GM06990 (cell line): ENCODE measurements around the gene ROBO1.

Experiments
- DNase-seq: peaks from one replicate; pipeline ENCODE4 v3.0.0-alpha.2; 2011; ENCODE audit not compliant: insufficient read length; ENCODE audit errors: extremely low read depth
- H3K27me3 ChIP-seq: replicated peaks from 2 replicates; pipeline ENCODE4 v1.6.0; 2011; ENCODE audit warnings: low read length; ENCODE audit not compliant: control insufficient read depth, insufficient read depth
- H3K36me3 ChIP-seq: 2 replicates; pipeline ENCODE4 v1.5.1; 2011; ENCODE audit warnings: low read length; ENCODE audit not compliant: control insufficient read depth, insufficient read depth
- H3K4me3 ChIP-seq: replicated peaks from 2 replicates; pipeline ENCODE4 v1.5.1; 2011; ENCODE audit warnings: low read depth, mild to moderate bottlenecking, control low read depth, low read length
- CTCF ChIP-seq: IDR thresholded peaks from 2 replicates; pipeline ENCODE4 v1.5.1; 2011; ENCODE audit warnings: low read length, control low read depth, mild to moderate bottlenecking, inconsistent platforms; ENCODE audit not compliant: insufficient read depth, poor library complexity, severe bottlenecking

Gene ROBO1

GRCh38 chr3:78861156-78861555, 906.6 kb downstream of the ROBO1 start:
- TF ChIP-seq CTCF = no peak
- H3K4me3 ChIP-seq = no peak overlapping the region
- no peaks in the 10 kb centered on the region for H3K36me3 ChIP-seq
- no peak for DNase-seq
- no peaks in the 10 kb centered on the region for H3K27me3 ChIP-seq

GRCh38 chr3:78860567-78860966, 907.2 kb downstream of the ROBO1 start:
- Histone ChIP-seq H3K36me3 (no peaks in the 10 kb centered on the region), H3K27me3 (no peaks in the 10 kb centered on the region), H3K4me3 (no peak overlapping the region)
- TF ChIP-seq CTCF = no peak
- no peak for DNase-seq

DNA sequence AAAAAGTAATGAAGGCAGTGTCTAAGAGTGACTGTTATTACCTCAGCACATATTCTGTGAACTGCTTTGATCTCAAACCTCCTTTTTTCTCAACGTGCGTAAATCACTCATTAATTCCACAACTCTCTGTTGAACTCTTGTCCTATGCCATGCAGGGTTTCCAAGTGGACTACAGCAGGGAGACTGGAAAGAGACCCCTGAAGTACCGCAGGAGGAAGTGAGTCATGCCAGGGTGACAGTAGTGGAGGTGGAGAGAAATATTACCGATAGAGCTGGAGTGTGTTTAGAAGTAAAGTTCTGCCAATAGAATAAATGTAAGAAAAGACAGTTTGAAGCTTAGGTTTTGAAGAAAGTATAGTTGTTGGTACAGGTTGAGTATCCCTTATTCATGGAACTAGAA, 908.9 kb downstream of the ROBO1 start:
- Histone ChIP-seq H3K36me3 (no peaks in the 10 kb centered on the region), H3K4me3 (no peak overlapping the region), H3K27me3 (no peaks in the 10 kb centered on the region)
- no peak for TF ChIP-seq CTCF
- no peak for DNase-seq

DNA sequence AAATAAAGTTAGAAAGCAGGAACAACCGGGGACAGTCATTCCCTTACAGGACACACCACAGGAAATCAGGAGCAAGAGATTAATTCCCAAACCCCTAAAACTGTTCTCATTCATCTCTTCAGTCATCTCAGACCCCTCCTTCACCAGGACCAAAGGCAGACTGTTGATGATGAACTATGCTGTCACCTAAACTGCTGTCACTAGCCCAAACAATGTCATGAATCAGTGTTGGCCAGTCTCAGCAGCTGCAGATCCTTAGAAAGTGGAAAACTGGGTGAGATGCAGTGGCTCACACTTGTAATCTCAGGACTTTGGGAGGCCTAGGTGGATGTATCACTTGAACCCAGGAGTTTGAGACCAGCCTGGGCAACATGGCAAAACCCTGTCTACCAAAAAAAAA, 909.6 kb downstream of the ROBO1 start:
- Histone ChIP-seq H3K27me3 (no peaks in the 10 kb centered on the region), H3K36me3 (no peaks in the 10 kb centered on the region), H3K4me3 (no peak overlapping the region)
- DNase-seq = no peak
- no peak for TF ChIP-seq CTCF

GRCh38 chr3:78857494-78858111, 910.2 kb downstream of the ROBO1 start:
- no peak for DNase-seq
- Histone ChIP-seq H3K36me3 (no peaks in the 10 kb centered on the region), H3K27me3 (no peaks in the 10 kb centered on the region), H3K4me3 (no peak overlapping the region)
- TF ChIP-seq CTCF = peak; percentile 43

- Histone ChIP-seq H3K4me3 (no peak overlapping the region), H3K27me3 (no peaks in the 10 kb centered on the region), H3K36me3 (no peaks in the 10 kb centered on the region)
- no peak for DNase-seq
- TF ChIP-seq CTCF = no peak
Observed at GRCh38 chr3:78856164-78856563, 911.6 kb downstream of the ROBO1 start.
